K562 (cell line): ENCODE measurements around the gene CCDC138. TPM values are rescaled to one million over a fixed set of nuclear protein-coding genes. Genes with fewer than 3 reads are reported as not detected.
A peak's percentile ranks its signal among the peaks of the same experiment; 100 is the strongest.

Experiments used
- ELF2 ChIP-seq: fragments of 250-450 bp; sonication (Bioruptor Pico); IDR thresholded peaks from 2 replicates; pipeline ENCODE4 v1.5.0; 2021; ENCODE audit warnings: mild to moderate bottlenecking
- FOXO4 ChIP-seq: fragments of 450-650 bp; formaldehyde crosslinking; IDR thresholded peaks from 2 replicates; pipeline ENCODE4 v1.4.0; 2020; ENCODE audit warnings: mild to moderate bottlenecking, moderate library complexity
- JUNB ChIP-seq: fragments of 450-650 bp; formaldehyde crosslinking; conservative IDR thresholded peaks from 2 replicates; pipeline ENCODE4 v1.4.0; 2020; ENCODE audit warnings: mild to moderate bottlenecking
- KDM5B ChIP-seq: fragments of 200-600 bp; sonication (generic); IDR thresholded peaks from 2 replicates; pipeline ENCODE4 v1.6.1; 2012; ENCODE audit warnings: low read depth, mild to moderate bottlenecking, moderate library complexity, low read length, control low read depth, inconsistent platforms; ENCODE audit not compliant: insufficient replicate concordance
- KLF16 ChIP-seq: IDR thresholded peaks from 2 replicates; pipeline ENCODE4 v1.6.1; 2016; ENCODE audit warnings: antibody characterized with exemption
- NFYB ChIP-seq: IDR thresholded peaks from 2 replicates; pipeline ENCODE4 v1.6.1; 2011; ENCODE audit warnings: mild to moderate bottlenecking, moderate library complexity; ENCODE audit not compliant: insufficient read length; ENCODE audit errors: extremely low read depth
- PHB ChIP-seq: fragments of 250-450 bp; sonication (Bioruptor Pico); IDR thresholded peaks from 2 replicates; pipeline ENCODE4 v1.5.0; 2021
- POLR2B ChIP-seq: fragments of 450-650 bp; IDR thresholded peaks from 2 replicates; pipeline ENCODE4 v1.6.1; 2018; ENCODE audit warnings: low read depth; ENCODE audit not compliant: partially characterized antibody
- RFX7 ChIP-seq: fragments of 250-450 bp; sonication (Bioruptor Pico); IDR thresholded peaks from 2 replicates; pipeline ENCODE4 v1.5.1; 2021; ENCODE audit warnings: mild to moderate bottlenecking
- TBP ChIP-seq: optimal IDR thresholded peaks from 2 replicates; pipeline ENCODE3; 2011; ENCODE audit warnings: low read depth, low read length, improper control_type of control experiment
- U2AF1 ChIP-seq: fragments of 200-400 bp; formaldehyde crosslinking; optimal IDR thresholded peaks from 2 replicates; pipeline ENCODE3; 2017; ENCODE audit warnings: mild to moderate bottlenecking, low read depth, low read length, moderate library complexity
- ZNF282 ChIP-seq: sonication (generic); formaldehyde crosslinking; IDR thresholded peaks from 2 replicates; pipeline ENCODE4 v1.8.1; 2023; ENCODE audit warnings: missing genetic modification reagents
- ZNF431 ChIP-seq: sonication (generic); formaldehyde crosslinking; IDR thresholded peaks from 2 replicates; pipeline ENCODE4 v1.8.0; 2022; ENCODE audit warnings: mild to moderate bottlenecking, missing genetic modification reagents
- ZNF717 ChIP-seq: fragments of 250-450 bp; sonication (Bioruptor Pico); IDR thresholded peaks from 2 replicates; pipeline ENCODE4 v1.5.0; 2021
- polyA plus RNA-seq, 8 experiments: library from polyadenylated mRNA; depleted of rRNA in 4 of 8; stranded (reverse) in 5 of 8; unstranded in 3 of 8; fragments of >200 nt; fragmentation: Nextera tagmentation in 2 of 8; fragmentation: Illumina TruSeq in 1 of 8; extraction: Ambion mirVana in 2 of 8; extraction: Trizol in 1 of 8; gene quantifications; 2 replicates each; pipeline versions ENCODE4 v1.2.1 to v1.2.3, GENCODE V29; 2011 to 2014; ENCODE audit warnings: inconsistent platforms in 1 of 8, missing spikeins in 1 of 8
- total RNA-seq, 7 experiments: library from RNA; depleted of rRNA in 6 of 7; stranded (reverse); fragments of >200 nt in 6 of 7; fragmentation: Illumina TruSeq in 2 of 7; extraction: Trizol in 2 of 7; gene quantifications; 2 replicates each; pipeline versions ENCODE4 v1.2.1 to v1.2.3, GENCODE V29; 2011 to 2021; ENCODE audit warnings: low replicate concordance in 1 of 7
- TF ChIP-seq, protein P1 (sequence below): fragments of 250-450 bp; sonication (Bioruptor Pico); IDR thresholded peaks from 2 replicates; pipeline ENCODE4 v1.8.0; 2022; ENCODE audit warnings: moderate library complexity, mild to moderate bottlenecking, inconsistent platforms
- TF ChIP-seq, protein P2 (sequence below): fragments of 200-600 bp; sonication (generic); IDR thresholded peaks from one replicate; pipeline ENCODE4 v1.6.1; 2012; ENCODE audit warnings: mild to moderate bottlenecking, low read depth, low read length, inconsistent platforms

Gene CCDC138
- total and polyA plus RNA-seq, 9 of the 15 experiments (the other 6 are each of a cell fraction or from before 2014, with no cell fraction given), result 17.5 to 44.6 (median 26.7) TPM

GRCh38 chr2:108786354-108787215 is at the start of gene CCDC138 (continued):
- TF ChIP-seq FOXO4 (CRISPR knock-in tag) (no peak), PHB (CRISPR knock-in tag) (no peak), NFYB (no peak), RFX7 (CRISPR knock-in tag) (no peak), ZNF282 (CRISPR knock-in tag) (no peak), ELF2 (CRISPR knock-in tag) (no peak), ZNF431 (CRISPR knock-in tag) (no peak; the same call in 1 of the 2 replicates), ZNF717 (CRISPR knock-in tag) (no peak), TBP (peak; percentile 75), KLF16 (no peak), U2AF1 (no peak), JUNB (CRISPR knock-in tag) (no peak), POLR2B (peak; percentile 78), KDM5B (peak; percentile 62)
- TF ChIP-seq, protein P1, sequence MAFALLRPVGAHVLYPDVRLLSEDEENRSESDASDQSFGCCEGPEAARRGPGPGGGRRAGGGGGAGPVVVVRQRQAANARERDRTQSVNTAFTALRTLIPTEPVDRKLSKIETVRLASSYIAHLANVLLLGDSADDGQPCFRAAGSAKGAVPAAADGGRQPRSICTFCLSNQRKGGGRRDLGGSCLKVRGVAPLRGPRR (CRISPR knock-in tag), result no peak
- TF ChIP-seq, protein P2, sequence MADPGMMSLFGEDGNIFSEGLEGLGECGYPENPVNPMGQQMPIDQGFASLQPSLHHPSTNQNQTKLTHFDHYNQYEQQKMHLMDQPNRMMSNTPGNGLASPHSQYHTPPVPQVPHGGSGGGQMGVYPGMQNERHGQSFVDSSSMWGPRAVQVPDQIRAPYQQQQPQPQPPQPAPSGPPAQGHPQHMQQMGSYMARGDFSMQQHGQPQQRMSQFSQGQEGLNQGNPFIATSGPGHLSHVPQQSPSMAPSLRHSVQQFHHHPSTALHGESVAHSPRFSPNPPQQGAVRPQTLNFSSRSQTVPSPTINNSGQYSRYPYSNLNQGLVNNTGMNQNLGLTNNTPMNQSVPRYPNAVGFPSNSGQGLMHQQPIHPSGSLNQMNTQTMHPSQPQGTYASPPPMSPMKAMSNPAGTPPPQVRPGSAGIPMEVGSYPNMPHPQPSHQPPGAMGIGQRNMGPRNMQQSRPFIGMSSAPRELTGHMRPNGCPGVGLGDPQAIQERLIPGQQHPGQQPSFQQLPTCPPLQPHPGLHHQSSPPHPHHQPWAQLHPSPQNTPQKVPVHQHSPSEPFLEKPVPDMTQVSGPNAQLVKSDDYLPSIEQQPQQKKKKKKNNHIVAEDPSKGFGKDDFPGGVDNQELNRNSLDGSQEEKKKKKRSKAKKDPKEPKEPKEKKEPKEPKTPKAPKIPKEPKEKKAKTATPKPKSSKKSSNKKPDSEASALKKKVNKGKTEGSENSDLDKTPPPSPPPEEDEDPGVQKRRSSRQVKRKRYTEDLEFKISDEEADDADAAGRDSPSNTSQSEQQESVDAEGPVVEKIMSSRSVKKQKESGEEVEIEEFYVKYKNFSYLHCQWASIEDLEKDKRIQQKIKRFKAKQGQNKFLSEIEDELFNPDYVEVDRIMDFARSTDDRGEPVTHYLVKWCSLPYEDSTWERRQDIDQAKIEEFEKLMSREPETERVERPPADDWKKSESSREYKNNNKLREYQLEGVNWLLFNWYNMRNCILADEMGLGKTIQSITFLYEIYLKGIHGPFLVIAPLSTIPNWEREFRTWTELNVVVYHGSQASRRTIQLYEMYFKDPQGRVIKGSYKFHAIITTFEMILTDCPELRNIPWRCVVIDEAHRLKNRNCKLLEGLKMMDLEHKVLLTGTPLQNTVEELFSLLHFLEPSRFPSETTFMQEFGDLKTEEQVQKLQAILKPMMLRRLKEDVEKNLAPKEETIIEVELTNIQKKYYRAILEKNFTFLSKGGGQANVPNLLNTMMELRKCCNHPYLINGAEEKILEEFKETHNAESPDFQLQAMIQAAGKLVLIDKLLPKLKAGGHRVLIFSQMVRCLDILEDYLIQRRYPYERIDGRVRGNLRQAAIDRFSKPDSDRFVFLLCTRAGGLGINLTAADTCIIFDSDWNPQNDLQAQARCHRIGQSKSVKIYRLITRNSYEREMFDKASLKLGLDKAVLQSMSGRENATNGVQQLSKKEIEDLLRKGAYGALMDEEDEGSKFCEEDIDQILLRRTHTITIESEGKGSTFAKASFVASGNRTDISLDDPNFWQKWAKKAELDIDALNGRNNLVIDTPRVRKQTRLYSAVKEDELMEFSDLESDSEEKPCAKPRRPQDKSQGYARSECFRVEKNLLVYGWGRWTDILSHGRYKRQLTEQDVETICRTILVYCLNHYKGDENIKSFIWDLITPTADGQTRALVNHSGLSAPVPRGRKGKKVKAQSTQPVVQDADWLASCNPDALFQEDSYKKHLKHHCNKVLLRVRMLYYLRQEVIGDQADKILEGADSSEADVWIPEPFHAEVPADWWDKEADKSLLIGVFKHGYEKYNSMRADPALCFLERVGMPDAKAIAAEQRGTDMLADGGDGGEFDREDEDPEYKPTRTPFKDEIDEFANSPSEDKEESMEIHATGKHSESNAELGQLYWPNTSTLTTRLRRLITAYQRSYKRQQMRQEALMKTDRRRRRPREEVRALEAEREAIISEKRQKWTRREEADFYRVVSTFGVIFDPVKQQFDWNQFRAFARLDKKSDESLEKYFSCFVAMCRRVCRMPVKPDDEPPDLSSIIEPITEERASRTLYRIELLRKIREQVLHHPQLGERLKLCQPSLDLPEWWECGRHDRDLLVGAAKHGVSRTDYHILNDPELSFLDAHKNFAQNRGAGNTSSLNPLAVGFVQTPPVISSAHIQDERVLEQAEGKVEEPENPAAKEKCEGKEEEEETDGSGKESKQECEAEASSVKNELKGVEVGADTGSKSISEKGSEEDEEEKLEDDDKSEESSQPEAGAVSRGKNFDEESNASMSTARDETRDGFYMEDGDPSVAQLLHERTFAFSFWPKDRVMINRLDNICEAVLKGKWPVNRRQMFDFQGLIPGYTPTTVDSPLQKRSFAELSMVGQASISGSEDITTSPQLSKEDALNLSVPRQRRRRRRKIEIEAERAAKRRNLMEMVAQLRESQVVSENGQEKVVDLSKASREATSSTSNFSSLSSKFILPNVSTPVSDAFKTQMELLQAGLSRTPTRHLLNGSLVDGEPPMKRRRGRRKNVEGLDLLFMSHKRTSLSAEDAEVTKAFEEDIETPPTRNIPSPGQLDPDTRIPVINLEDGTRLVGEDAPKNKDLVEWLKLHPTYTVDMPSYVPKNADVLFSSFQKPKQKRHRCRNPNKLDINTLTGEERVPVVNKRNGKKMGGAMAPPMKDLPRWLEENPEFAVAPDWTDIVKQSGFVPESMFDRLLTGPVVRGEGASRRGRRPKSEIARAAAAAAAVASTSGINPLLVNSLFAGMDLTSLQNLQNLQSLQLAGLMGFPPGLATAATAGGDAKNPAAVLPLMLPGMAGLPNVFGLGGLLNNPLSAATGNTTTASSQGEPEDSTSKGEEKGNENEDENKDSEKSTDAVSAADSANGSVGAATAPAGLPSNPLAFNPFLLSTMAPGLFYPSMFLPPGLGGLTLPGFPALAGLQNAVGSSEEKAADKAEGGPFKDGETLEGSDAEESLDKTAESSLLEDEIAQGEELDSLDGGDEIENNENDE, result no peak
